GM08714 (cell line): ENCODE measurements around the gene SAPCD1.

Experiments
- H3K4me3 ChIP-seq: fragments of 200-500 bp; sonication (Bioruptor generic); 2 replicates; pipeline ENCODE4 v1.5.1; 2014; ENCODE audit warnings: mild to moderate bottlenecking, low read length, inconsistent platforms
- ZNF274 ChIP-seq: IDR thresholded peaks from 2 replicates; pipeline ENCODE4 v1.6.1; 2012; ENCODE audit warnings: mild to moderate bottlenecking, low read depth, low read length

SAPCD1 gene

GRCh38 chr6:31736021-31736767, 26.3 kb upstream of the SAPCD1 start, which contains the start of gene CLIC1:
Gene CLIC1 (minus strand): TSS chr6:31736530. CDS start chr6:31736300, 230 bp downstream.
- TF ChIP-seq ZNF274: no peak

GRCh38 chr6:31736768-31737314, 25.6 kb upstream of the SAPCD1 start:
- peak overlapping the region; percentile 79 for H3K4me3 ChIP-seq
- no peak for TF ChIP-seq ZNF274

More at GRCh38 chr6:31736021-31736767, 26.3 kb upstream of the SAPCD1 start, which contains the start of gene CLIC1:
- H3K4me3 ChIP-seq: peak within 1 kb of the TSS; percentile 79

- TF ChIP-seq ZNF274: no peak
- peak overlapping the region; percentile 79; the same call in 1 of the 2 replicates for H3K4me3 ChIP-seq
Observed at GRCh38 chr6:31737315-31737990, 25.0 kb upstream of the SAPCD1 start.

GRCh38 chr6:31737991-31738979, 24.2 kb upstream of the SAPCD1 start:
- H3K4me3 ChIP-seq: peak overlapping the region; percentile 79; the same call in 1 of the 2 replicates
- no peak for TF ChIP-seq ZNF274

- TF ChIP-seq ZNF274: no peak
- H3K4me3 ChIP-seq: peak within 1 kb of the TSS; percentile 73
Observed at GRCh38 chr6:31739639-31740396, 22.6 kb upstream of the SAPCD1 start, which contains the start of gene MSH5. Gene MSH5 (plus strand): TSS chr6:31740005. CDS start chr6:31740467, 462 bp downstream.

- peak overlapping the region; percentile 73 for H3K4me3 ChIP-seq
- no peak for TF ChIP-seq ZNF274
Observed at GRCh38 chr6:31740397-31741223, 21.8 kb upstream of the SAPCD1 start.

GRCh38 chr6:31741815-31742214, 20.6 kb upstream of the SAPCD1 start:
- no peak for TF ChIP-seq ZNF274

GRCh38 chr6:31742894-31743293, 19.6 kb upstream of the SAPCD1 start:
- no peak overlapping the region for H3K4me3 ChIP-seq
- no peak for TF ChIP-seq ZNF274

More at GRCh38 chr6:31741815-31742214, 20.6 kb upstream of the SAPCD1 start:
- H3K4me3 ChIP-seq: no peak overlapping the region

- TF ChIP-seq ZNF274: no peak
Observed at GRCh38 chr6:31744422-31744821, 18.0 kb upstream of the SAPCD1 start.

GRCh38 chr6:31749301-31750036, 13.0 kb upstream of the SAPCD1 start:
- H3K4me3 ChIP-seq: no peak overlapping the region

More at GRCh38 chr6:31744422-31744821, 18.0 kb upstream of the SAPCD1 start:
- no peak overlapping the region for H3K4me3 ChIP-seq

GRCh38 chr6:31750411-31751022, 11.9 kb upstream of the SAPCD1 start:
- no peak for TF ChIP-seq ZNF274
- no peak overlapping the region for H3K4me3 ChIP-seq

More at GRCh38 chr6:31749301-31750036, 13.0 kb upstream of the SAPCD1 start:
- TF ChIP-seq ZNF274: no peak
